SK-N-DZ (cell line): ENCODE results near the gene SBF1. TPM values are rescaled to one million over a fixed set of nuclear protein-coding genes. Genes with fewer than 3 reads are reported as not detected.
"Not testable (repeated sequence)": the region's sequence is repeated elsewhere in the genome, so short reads cannot be mapped to it uniquely, and the experiment has no call there.

Experiments used
- DNase-seq: peaks from one replicate; pipeline ENCODE4 v3.0.0-alpha.2; 2015; ENCODE audit warnings: low spot score
- polyA plus RNA-seq, 2 experiments: library from polyadenylated mRNA; depleted of rRNA; stranded (reverse); fragments of >200 nt; gene quantifications; 2 replicates each; pipeline ENCODE4 v1.2.3, GENCODE V29; 2014

The SBF1 gene
- polyA plus RNA-seq (2014; cell fraction: cytosol; rRNA removed), result 57.7 and 65.4 TPM in 2 replicates
- polyA plus RNA-seq (2014; cell fraction: nucleus; rRNA removed), result 163 and 197 TPM in 2 replicates

- peak; percentile 84 for DNase-seq
These were observed at the start of gene SBF1 for GRCh38 chr22:50474710-50475651. TSS of gene SBF1 (minus strand) at chr22:50475035. CDS start at chr22:50474840, 195 bp downstream.

- peak; percentile 72 for DNase-seq
These were observed 49.2 kb upstream of the SBF1 start for GRCh38 chr22:50523806-50524675.

- DNase-seq, result no peak
These were observed 48.6 kb upstream of the SBF1 start for GRCh38 chr22:50523458-50523805.

- no peak for DNase-seq
These were observed 48.1 kb upstream of the SBF1 start for GRCh38 chr22:50522806-50523438.

- no peak for DNase-seq
These were observed 47.5 kb upstream of the SBF1 start for GRCh38 chr22:50522208-50522805.

GRCh38 chr22:50521710-50522109 lies 46.9 kb upstream of the SBF1 start:
- DNase-seq, result no peak

GRCh38 chr22:50520826-50521453 lies 46.1 kb upstream of the SBF1 start:
- DNase-seq, result no peak

GRCh38 chr22:50520184-50520583 lies 45.3 kb upstream of the SBF1 start:
- not testable (repeated sequence) for DNase-seq

GRCh38 chr22:50519151-50519550 lies 44.3 kb upstream of the SBF1 start:
- DNase-seq, result no peak

GRCh38 chr22:50518606-50519005 lies 43.8 kb upstream of the SBF1 start:
- no peak for DNase-seq

GRCh38 chr22:50517495-50518260 lies 42.8 kb upstream of the SBF1 start:
- no peak for DNase-seq

- no peak for DNase-seq
These were observed 42.1 kb upstream of the SBF1 start for GRCh38 chr22:50516891-50517290.

- DNase-seq, result no peak
These were observed 41.2 kb upstream of the SBF1 start for GRCh38 chr22:50516068-50516467.

GRCh38 chr22:50513175-50513574 lies 38.3 kb upstream of the SBF1 start:
- no peak for DNase-seq

GRCh38 chr22:50508897-50509296 lies 34.1 kb upstream of the SBF1 start:
- DNase-seq, result no peak

- DNase-seq, result peak; percentile 96
These were observed 33.4 kb upstream of the SBF1 start, which contains the start of gene NCAPH2 for GRCh38 chr22:50507991-50508884. TSS of gene NCAPH2 (plus strand) at chr22:50508224. CDS start at chr22:50508338, 114 bp downstream.

GRCh38 chr22:50507421-50507990 lies 32.7 kb upstream of the SBF1 start, which contains the start of gene LMF2:
TSS of gene LMF2 (minus strand) at chr22:50507702. CDS start at chr22:50507675, 27 bp downstream.
- peak; percentile 73 for DNase-seq
